Ishikawa (cell line): ENCODE data around the gene EGF.

Experiments used
- CEBPB ChIP-seq: IDR thresholded peaks from 2 replicates; pipeline ENCODE4 v1.6.1; 2012
- CREB1 ChIP-seq: IDR thresholded peaks from 2 replicates; pipeline ENCODE4 v1.6.1; 2012; ENCODE audit warnings: low read depth
- EGR1 ChIP-seq: IDR thresholded peaks from 2 replicates; pipeline ENCODE4 v1.6.1; 2012
- EP300 ChIP-seq: IDR thresholded peaks from 2 replicates; pipeline ENCODE4 v1.6.1; 2012; ENCODE audit warnings: borderline replicate concordance
- FOXM1 ChIP-seq: IDR thresholded peaks from 2 replicates; pipeline ENCODE4 v1.6.1; 2012; ENCODE audit warnings: low read depth, borderline replicate concordance
- NFIC ChIP-seq: IDR thresholded peaks from 2 replicates; pipeline ENCODE4 v1.6.1; 2012
- RAD21 ChIP-seq: IDR thresholded peaks from 2 replicates; pipeline ENCODE4 v1.6.1; 2012; ENCODE audit warnings: low read depth
- TAF1 ChIP-seq: IDR thresholded peaks from 2 replicates; pipeline ENCODE4 v1.6.1; 2012; ENCODE audit warnings: low read depth, mild to moderate bottlenecking
- TCF12 ChIP-seq: IDR thresholded peaks from 2 replicates; pipeline ENCODE4 v1.6.1; 2012; ENCODE audit warnings: low read depth
- TEAD4 ChIP-seq: IDR thresholded peaks from 2 replicates; pipeline ENCODE4 v1.6.1; 2012
- YY1 ChIP-seq: IDR thresholded peaks from 2 replicates; pipeline ENCODE4 v1.6.1; 2012; ENCODE audit warnings: low read depth
- ZBTB7A ChIP-seq: IDR thresholded peaks from 2 replicates; pipeline ENCODE4 v1.6.1; 2012; ENCODE audit warnings: low read depth
- TF ChIP-seq, protein P1 (sequence below): IDR thresholded peaks from 2 replicates; pipeline ENCODE4 v1.6.1; 2012
- TF ChIP-seq, protein P2 (sequence below): IDR thresholded peaks from 2 replicates; pipeline ENCODE4 v1.6.1; 2012; ENCODE audit warnings: low read depth, mild to moderate bottlenecking
- TF ChIP-seq, protein P3 (sequence below): IDR thresholded peaks from 2 replicates; pipeline ENCODE4 v1.6.1; 2012

Gene EGF

DNA sequence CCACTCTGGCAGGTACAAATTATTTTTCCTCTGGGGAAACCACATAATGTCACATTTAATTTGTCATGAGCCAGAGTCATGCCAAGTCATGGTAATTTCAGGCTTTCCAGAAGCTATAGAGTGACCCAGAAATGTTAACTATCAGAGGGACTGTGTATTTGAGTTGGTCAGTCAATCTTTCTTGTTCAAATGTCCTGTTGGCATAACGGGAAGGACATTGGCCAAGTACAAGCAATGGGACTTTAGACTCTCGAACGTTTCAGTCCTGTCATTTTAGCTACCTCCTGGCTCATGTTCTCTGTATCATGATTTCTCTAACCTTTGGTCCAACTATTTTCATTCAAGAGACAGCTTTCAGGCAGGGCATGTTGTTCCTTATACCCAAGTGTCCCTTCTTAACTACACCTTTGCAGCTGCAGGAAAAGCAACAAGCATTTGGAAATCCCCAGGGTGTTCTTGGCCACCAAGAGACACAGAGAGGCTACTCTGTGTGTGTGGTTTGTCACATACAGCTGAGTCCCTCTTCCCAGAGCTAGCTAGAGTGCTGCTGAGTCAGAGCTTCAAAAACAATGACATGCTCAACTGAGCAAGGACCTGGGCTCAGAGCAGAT is 142.6 kb downstream of the EGF start:
- no peak for TF ChIP-seq EGR1
- TF ChIP-seq, protein P1, sequence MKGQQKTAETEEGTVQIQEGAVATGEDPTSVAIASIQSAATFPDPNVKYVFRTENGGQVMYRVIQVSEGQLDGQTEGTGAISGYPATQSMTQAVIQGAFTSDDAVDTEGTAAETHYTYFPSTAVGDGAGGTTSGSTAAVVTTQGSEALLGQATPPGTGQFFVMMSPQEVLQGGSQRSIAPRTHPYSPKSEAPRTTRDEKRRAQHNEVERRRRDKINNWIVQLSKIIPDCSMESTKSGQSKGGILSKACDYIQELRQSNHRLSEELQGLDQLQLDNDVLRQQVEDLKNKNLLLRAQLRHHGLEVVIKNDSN, result no peak

DNA sequence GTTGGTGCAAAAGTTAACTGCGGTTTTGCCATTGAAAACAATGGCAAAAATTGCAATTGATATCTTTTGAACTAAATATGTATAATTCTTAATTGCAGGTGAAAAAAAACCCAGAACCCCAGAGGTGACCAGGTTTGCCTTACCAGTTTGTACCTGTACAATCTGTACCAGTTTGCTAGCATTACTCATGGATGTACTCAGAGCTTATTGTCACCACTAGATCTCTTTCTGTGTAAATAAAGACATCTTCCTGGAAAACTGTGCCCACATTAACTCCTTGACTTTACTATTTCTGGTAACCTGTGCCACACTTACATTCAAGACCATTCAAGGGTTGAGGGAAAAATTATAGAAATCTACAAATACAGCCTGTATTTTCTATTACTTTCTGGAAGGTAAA is 146.0 kb downstream of the EGF start:
- TF ChIP-seq YY1 (no peak), NFIC (no peak), FOXM1 (no peak), TCF12 (no peak), EP300 (no peak), ZBTB7A (no peak), TAF1 (no peak), RAD21 (no peak), TEAD4 (no peak), EGR1 (no peak), CREB1 (no peak)
- TF ChIP-seq, protein P2, sequence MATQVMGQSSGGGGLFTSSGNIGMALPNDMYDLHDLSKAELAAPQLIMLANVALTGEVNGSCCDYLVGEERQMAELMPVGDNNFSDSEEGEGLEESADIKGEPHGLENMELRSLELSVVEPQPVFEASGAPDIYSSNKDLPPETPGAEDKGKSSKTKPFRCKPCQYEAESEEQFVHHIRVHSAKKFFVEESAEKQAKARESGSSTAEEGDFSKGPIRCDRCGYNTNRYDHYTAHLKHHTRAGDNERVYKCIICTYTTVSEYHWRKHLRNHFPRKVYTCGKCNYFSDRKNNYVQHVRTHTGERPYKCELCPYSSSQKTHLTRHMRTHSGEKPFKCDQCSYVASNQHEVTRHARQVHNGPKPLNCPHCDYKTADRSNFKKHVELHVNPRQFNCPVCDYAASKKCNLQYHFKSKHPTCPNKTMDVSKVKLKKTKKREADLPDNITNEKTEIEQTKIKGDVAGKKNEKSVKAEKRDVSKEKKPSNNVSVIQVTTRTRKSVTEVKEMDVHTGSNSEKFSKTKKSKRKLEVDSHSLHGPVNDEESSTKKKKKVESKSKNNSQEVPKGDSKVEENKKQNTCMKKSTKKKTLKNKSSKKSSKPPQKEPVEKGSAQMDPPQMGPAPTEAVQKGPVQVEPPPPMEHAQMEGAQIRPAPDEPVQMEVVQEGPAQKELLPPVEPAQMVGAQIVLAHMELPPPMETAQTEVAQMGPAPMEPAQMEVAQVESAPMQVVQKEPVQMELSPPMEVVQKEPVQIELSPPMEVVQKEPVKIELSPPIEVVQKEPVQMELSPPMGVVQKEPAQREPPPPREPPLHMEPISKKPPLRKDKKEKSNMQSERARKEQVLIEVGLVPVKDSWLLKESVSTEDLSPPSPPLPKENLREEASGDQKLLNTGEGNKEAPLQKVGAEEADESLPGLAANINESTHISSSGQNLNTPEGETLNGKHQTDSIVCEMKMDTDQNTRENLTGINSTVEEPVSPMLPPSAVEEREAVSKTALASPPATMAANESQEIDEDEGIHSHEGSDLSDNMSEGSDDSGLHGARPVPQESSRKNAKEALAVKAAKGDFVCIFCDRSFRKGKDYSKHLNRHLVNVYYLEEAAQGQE, result no peak
- TF ChIP-seq, protein P3, sequence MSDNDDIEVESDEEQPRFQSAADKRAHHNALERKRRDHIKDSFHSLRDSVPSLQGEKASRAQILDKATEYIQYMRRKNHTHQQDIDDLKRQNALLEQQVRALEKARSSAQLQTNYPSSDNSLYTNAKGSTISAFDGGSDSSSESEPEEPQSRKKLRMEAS, result no peak

DNA sequence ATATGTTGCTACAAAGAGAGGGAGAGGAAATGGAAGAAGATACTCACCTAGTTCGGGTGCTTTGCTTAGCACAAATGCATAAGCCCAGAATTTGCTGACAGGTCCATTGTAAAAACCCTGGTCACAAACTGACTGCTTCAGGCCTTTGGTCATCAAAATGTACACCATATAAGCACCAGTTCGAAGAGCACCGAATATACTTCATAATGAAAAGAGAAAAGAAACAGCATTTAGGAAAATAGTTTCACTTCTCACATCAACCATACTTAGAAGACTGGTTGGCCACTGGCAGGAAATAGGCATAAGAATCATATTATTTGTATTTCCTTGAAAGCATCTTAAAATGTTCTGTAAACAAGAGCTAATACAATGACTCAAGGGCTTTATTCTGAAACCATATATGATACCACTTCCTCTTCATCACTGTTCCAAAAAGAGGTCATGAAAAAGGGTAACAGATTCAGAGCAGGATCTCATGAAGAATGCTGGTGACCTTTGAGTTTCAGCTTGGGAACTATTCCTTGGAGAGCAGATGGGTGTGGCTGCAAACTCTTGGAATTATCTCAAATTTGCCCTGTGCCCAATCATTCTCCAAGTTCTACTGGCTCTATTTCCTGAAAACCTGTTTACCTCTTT is 147.0 kb downstream of the EGF start:
- TF ChIP-seq FOXM1 (no peak), TAF1 (no peak), YY1 (no peak), RAD21 (no peak), TCF12 (no peak), NFIC (no peak), CREB1 (no peak), EP300 (no peak), CEBPB (no peak), TEAD4 (no peak), ZBTB7A (no peak), EGR1 (no peak)
- TF ChIP-seq, protein P3, result no peak
- TF ChIP-seq, protein P1, result no peak
- TF ChIP-seq, protein P2, result no peak

DNA sequence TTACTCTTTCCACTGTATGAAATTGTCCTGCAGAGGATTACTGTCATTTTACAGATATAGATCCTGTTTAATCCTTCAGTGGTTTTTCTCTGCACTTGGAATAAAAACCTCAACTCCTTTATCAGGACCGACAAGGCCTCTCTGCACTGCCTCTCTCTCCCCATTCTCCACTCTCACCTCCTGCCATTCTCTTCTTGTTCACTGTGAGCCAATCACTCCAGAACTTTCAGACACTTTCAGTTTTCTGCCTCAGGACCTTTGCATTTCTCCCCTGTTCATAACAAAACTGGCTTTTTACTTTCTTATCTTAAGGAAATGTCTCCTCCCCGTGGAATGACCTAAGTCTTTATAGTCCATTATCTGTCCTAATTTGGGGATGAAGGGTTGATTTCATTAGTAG is 148.4 kb downstream of the EGF start:
- no peak for TF ChIP-seq RAD21
- no peak for TF ChIP-seq NFIC
- TF ChIP-seq, protein P2, result no peak
- TF ChIP-seq CEBPB, result no peak
- no peak for TF ChIP-seq FOXM1
- no peak for TF ChIP-seq CREB1
- TF ChIP-seq ZBTB7A, result no peak
- TF ChIP-seq TEAD4, result no peak
- TF ChIP-seq TAF1, result no peak
- no peak for TF ChIP-seq EGR1
- TF ChIP-seq, protein P3, result no peak
- TF ChIP-seq, protein P1, result no peak
- no peak for TF ChIP-seq TCF12
- TF ChIP-seq YY1, result no peak
- no peak for TF ChIP-seq EP300
